Hepatocyte (in vitro differentiated cells): ENCODE data around the gene HCRTR1.

Experiments used
- EZH2 ChIP-seq: fragments of 200-600 bp; sonication (generic); IDR thresholded peaks from 2 replicates; pipeline ENCODE4 v1.6.1; 2016; ENCODE audit warnings: antibody characterized with exemption, mild to moderate bottlenecking, borderline replicate concordance
- EZH2phosphoT487 ChIP-seq: fragments of 200-600 bp; sonication (generic); IDR thresholded peaks from one replicate; pipeline ENCODE4 v1.6.1; 2018; ENCODE audit warnings: antibody characterized with exemption, mild to moderate bottlenecking, low read depth, moderate library complexity; ENCODE audit not compliant: unreplicated experiment, severe bottlenecking
- TF ChIP-seq, protein P1 (sequence below): fragments of 200-600 bp; sonication (generic); IDR thresholded peaks from 2 replicates; pipeline ENCODE4 v1.5.1; 2016; ENCODE audit warnings: antibody characterized with exemption, mild to moderate bottlenecking; ENCODE audit not compliant: poor library complexity

DNA sequence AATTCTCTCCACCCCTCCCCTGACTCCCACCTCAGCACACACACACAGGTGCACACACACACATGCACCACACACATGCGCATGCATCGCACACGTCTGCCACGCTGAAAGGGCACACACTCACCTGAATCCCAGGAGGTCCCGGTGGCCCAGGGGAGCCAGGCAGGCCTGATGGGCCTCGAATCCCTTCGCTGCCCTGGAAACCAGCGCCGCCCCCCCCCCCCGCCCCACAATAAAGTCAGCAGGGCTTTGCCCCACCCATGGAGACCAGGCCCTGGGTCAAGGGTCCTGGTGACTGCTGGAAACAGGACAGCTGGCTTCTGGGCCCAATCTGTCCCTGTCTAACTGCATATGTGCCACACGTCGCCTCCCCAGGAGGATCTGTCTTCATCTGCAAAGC lies 45.0 kb downstream of the HCRTR1 start:
- TF ChIP-seq, protein P1, sequence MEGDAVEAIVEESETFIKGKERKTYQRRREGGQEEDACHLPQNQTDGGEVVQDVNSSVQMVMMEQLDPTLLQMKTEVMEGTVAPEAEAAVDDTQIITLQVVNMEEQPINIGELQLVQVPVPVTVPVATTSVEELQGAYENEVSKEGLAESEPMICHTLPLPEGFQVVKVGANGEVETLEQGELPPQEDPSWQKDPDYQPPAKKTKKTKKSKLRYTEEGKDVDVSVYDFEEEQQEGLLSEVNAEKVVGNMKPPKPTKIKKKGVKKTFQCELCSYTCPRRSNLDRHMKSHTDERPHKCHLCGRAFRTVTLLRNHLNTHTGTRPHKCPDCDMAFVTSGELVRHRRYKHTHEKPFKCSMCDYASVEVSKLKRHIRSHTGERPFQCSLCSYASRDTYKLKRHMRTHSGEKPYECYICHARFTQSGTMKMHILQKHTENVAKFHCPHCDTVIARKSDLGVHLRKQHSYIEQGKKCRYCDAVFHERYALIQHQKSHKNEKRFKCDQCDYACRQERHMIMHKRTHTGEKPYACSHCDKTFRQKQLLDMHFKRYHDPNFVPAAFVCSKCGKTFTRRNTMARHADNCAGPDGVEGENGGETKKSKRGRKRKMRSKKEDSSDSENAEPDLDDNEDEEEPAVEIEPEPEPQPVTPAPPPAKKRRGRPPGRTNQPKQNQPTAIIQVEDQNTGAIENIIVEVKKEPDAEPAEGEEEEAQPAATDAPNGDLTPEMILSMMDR, result no peak
- TF ChIP-seq EZH2 (no peak), EZH2phosphoT487 (no peak)
